HepG2 (cell line): ENCODE measurements around the gene LILRB3. TPM values are rescaled to one million over a fixed set of nuclear protein-coding genes. Genes with fewer than 3 reads are reported as not detected.
A peak's percentile ranks its signal among the peaks of the same experiment; 100 is the strongest.

Source experiments
- ARID4A ChIP-seq: sonication (generic); formaldehyde crosslinking; IDR thresholded peaks from 2 replicates; pipeline ENCODE4 v1.5.0; 2020; ENCODE audit warnings: mild to moderate bottlenecking, missing genetic modification reagents, borderline replicate concordance
- ATF6 ChIP-seq: sonication (generic); formaldehyde crosslinking; conservative IDR thresholded peaks from 2 replicates; pipeline ENCODE4 v1.4.0; 2020; ENCODE audit warnings: missing genetic modification reagents
- BHLHE40 ChIP-seq: IDR thresholded peaks from 2 replicates; pipeline ENCODE4 v1.6.1; 2011; ENCODE audit warnings: low read length, improper control_type of control experiment
- ELF4 ChIP-seq: sonication (generic); formaldehyde crosslinking; IDR thresholded peaks from 2 replicates; pipeline ENCODE4 v1.5.0; 2020; ENCODE audit warnings: missing genetic modification reagents, mild to moderate bottlenecking, moderate library complexity, borderline replicate concordance
- FOXA3 ChIP-seq: IDR thresholded peaks from 2 replicates; pipeline ENCODE4 v1.6.1; 2016; ENCODE audit warnings: missing genetic modification reagents, missing compliant biosample characterization
- FOXK2 ChIP-seq: fragments of 450-650 bp; IDR thresholded peaks from 2 replicates; pipeline ENCODE4 v1.6.1; 2016
- HHEX ChIP-seq: IDR thresholded peaks from 2 replicates; pipeline ENCODE4 v1.6.1; 2016; ENCODE audit warnings: control low read depth
- JUND ChIP-seq: sonication (generic); formaldehyde crosslinking; IDR thresholded peaks from 2 replicates; pipeline ENCODE4 v1.8.0; 2022; ENCODE audit warnings: mild to moderate bottlenecking, missing genetic modification reagents
- NONO ChIP-seq, 2 experiments: fragments of 450-650 bp in 1 of 2; sonication (generic) in 1 of 2; formaldehyde crosslinking in 1 of 2; IDR thresholded peaks in 1 of 2; conservative IDR thresholded peaks in 1 of 2; 2 replicates each; pipeline versions ENCODE4 v1.6.1 to v1.8.0; 2017 to 2022; ENCODE audit warnings: mild to moderate bottlenecking in 1 of 2, missing genetic modification reagents in 1 of 2, moderate library complexity in 1 of 2
- NR2F6 ChIP-seq, 2 experiments: IDR thresholded peaks; 2 replicates each; pipeline ENCODE4 v1.6.1; 2016; ENCODE audit warnings: antibody characterized with exemption in 1 of 2, mild to moderate bottlenecking in 1 of 2
- POLR2A ChIP-seq, 2 experiments: IDR thresholded peaks; 2 replicates each; pipeline ENCODE4 v1.6.1; 2011; ENCODE audit warnings: low read depth in 2 of 2, low read length in 2 of 2, mild to moderate bottlenecking in 1 of 2, moderate library complexity in 1 of 2; ENCODE audit not compliant: insufficient read depth in 1 of 2
- SALL1 ChIP-seq: sonication (generic); formaldehyde crosslinking; IDR thresholded peaks from 2 replicates; pipeline ENCODE4 v1.8.0; 2022; ENCODE audit warnings: mild to moderate bottlenecking, missing genetic modification reagents
- ZNF33A ChIP-seq: sonication (generic); formaldehyde crosslinking; IDR thresholded peaks from 2 replicates; pipeline ENCODE4 v1.5.1; 2020; ENCODE audit warnings: missing genetic modification reagents, mild to moderate bottlenecking, moderate library complexity, borderline replicate concordance
- ZNF580 ChIP-seq: IDR thresholded peaks from 2 replicates; pipeline ENCODE4 v1.6.1; 2016; ENCODE audit warnings: low read depth, borderline replicate concordance
- polyA plus RNA-seq, 8 experiments: library from polyadenylated mRNA; depleted of rRNA in 3 of 8; stranded (reverse) in 7 of 8; unstranded in 1 of 8; fragments of >200 nt; fragmentation: Illumina TruSeq in 4 of 8; extraction: Trizol in 4 of 8; gene quantifications; 2 replicates each; pipeline versions ENCODE4 v1.2.1 to v1.2.3, GENCODE V29; 2011 to 2016; ENCODE audit warnings: low read depth in 4 of 8, missing spikeins in 1 of 8, mixed read lengths in 1 of 8; ENCODE audit not compliant: insufficient read depth in 1 of 8
- total RNA-seq, 5 experiments: library from RNA; depleted of rRNA; stranded (reverse); fragments of >200 nt; fragmentation: Illumina TruSeq; extraction: Trizol; gene quantifications; 2 replicates each; pipeline ENCODE4 v1.2.3, GENCODE V29; 2016; ENCODE audit warnings: low read depth in 1 of 5
- TF ChIP-seq, protein P1 (sequence below): sonication (generic); formaldehyde crosslinking; IDR thresholded peaks from 2 replicates; pipeline ENCODE4 v1.4.0; 2020; ENCODE audit warnings: missing genetic modification reagents
- TF ChIP-seq, protein P2 (sequence below): sonication (generic); formaldehyde crosslinking; IDR thresholded peaks from 2 replicates; pipeline ENCODE4 v1.9.0; 2022; ENCODE audit warnings: low read depth, missing genetic modification reagents
- TF ChIP-seq, protein P3 (sequence below): sonication (generic); formaldehyde crosslinking; IDR thresholded peaks from 2 replicates; pipeline ENCODE4 v1.5.1; 2020; ENCODE audit warnings: missing genetic modification reagents, mild to moderate bottlenecking, borderline replicate concordance

Gene LILRB3
- total and polyA plus RNA-seq, 2 of the 13 experiments (the other 11 are each of a cell fraction or from before 2014, with no cell fraction given), result 0.22 TPM; not detected in 1

- TF ChIP-seq ATF6 (CRISPR knock-in tag) (no peak), FOXA3 (CRISPR knock-in tag) (peak; percentile 25; the same call in 1 of the 2 replicates), ARID4A (CRISPR knock-in tag) (peak; percentile 48; the same call in 1 of the 2 replicates), NR2F6 (IDR thresholded peaks at IDR 0.05) (no peak), NR2F6 (CRISPR knock-in tag; IDR thresholded peaks at IDR 0.05) (peak; percentile 23; the same call in 1 of the 2 replicates), ZNF33A (CRISPR knock-in tag) (no peak), HHEX (CRISPR knock-in tag) (no peak), JUND (CRISPR knock-in tag) (no peak), POLR2A (IDR thresholded peaks at IDR 0.05; ENCODE audit: insufficient read depth in 1 of 2, low read depth in 2 of 2, low read length in 2 of 2) (peak in 1 of 2 experiments; percentile 19; a peak in 1 of 4 replicates), FOXK2 (no peak), ELF4 (no peak), BHLHE40 (no peak), SALL1 (peak; percentile 26; the same call in 1 of the 2 replicates), NONO (IDR thresholded peaks at IDR 0.05) (no peak), NONO (CRISPR knock-in tag; conservative IDR thresholded peaks at IDR 0.05) (0 out of 2 replicates have a peak, but pooled peaks have one; percentile 22), ZNF580 (no peak)
- TF ChIP-seq, protein P1, sequence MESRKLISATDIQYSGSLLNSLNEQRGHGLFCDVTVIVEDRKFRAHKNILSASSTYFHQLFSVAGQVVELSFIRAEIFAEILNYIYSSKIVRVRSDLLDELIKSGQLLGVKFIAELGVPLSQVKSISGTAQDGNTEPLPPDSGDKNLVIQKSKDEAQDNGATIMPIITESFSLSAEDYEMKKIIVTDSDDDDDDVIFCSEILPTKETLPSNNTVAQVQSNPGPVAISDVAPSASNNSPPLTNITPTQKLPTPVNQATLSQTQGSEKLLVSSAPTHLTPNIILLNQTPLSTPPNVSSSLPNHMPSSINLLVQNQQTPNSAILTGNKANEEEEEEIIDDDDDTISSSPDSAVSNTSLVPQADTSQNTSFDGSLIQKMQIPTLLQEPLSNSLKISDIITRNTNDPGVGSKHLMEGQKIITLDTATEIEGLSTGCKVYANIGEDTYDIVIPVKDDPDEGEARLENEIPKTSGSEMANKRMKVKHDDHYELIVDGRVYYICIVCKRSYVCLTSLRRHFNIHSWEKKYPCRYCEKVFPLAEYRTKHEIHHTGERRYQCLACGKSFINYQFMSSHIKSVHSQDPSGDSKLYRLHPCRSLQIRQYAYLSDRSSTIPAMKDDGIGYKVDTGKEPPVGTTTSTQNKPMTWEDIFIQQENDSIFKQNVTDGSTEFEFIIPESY (CRISPR knock-in tag), result no peak
- TF ChIP-seq, protein P2, sequence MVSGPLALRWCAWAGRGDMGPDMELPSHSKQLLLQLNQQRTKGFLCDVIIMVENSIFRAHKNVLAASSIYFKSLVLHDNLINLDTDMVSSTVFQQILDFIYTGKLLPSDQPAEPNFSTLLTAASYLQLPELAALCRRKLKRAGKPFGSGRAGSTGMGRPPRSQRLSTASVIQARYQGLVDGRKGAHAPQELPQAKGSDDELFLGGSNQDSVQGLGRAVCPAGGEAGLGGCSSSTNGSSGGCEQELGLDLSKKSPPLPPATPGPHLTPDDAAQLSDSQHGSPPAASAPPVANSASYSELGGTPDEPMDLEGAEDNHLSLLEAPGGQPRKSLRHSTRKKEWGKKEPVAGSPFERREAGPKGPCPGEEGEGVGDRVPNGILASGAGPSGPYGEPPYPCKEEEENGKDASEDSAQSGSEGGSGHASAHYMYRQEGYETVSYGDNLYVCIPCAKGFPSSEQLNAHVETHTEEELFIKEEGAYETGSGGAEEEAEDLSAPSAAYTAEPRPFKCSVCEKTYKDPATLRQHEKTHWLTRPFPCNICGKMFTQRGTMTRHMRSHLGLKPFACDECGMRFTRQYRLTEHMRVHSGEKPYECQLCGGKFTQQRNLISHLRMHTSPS (CRISPR knock-in tag), result no peak
- TF ChIP-seq, protein P3, sequence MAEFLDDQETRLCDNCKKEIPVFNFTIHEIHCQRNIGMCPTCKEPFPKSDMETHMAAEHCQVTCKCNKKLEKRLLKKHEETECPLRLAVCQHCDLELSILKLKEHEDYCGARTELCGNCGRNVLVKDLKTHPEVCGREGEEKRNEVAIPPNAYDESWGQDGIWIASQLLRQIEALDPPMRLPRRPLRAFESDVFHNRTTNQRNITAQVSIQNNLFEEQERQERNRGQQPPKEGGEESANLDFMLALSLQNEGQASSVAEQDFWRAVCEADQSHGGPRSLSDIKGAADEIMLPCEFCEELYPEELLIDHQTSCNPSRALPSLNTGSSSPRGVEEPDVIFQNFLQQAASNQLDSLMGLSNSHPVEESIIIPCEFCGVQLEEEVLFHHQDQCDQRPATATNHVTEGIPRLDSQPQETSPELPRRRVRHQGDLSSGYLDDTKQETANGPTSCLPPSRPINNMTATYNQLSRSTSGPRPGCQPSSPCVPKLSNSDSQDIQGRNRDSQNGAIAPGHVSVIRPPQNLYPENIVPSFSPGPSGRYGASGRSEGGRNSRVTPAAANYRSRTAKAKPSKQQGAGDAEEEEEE (CRISPR knock-in tag), result no peak
Measured at GRCh38 chr19:54203151-54203611, 19.6 kb downstream of the LILRB3 start (continued).
